Posterior cingulate gyrus (tissue), 11 donors: ENCODE data around the gene SMG6.
A peak's percentile ranks its signal among the peaks of the same experiment; 100 is the strongest.
"Not testable (repeated sequence)": the region's sequence is repeated elsewhere in the genome, so short reads cannot be mapped to it uniquely, and the experiment has no call there.

Experiments used
- DNase-seq, 10 donors: peaks; one replicate each; pipeline versions ENCODE4 v3.0.0 to v3.0.0-alpha.2; 2020 to 2021; ENCODE audit warnings: mixed read lengths in 3 of 10
- intact Hi-C: fragments of 100-400 bp; cut with DNase I; formaldehyde crosslinking; loops from one replicate; pipeline ENCODE4 v1.15.1; 2023

Gene SMG6

GRCh38 chr17:2309338-2310154 lies 6.0 kb upstream of the SMG6 start:
- intact Hi-C loops = no loop called here
- DNase-seq = peak in 2 of 10 donors; percentile 7 to 47

GRCh38 chr17:2304931-2305330 lies 1.3 kb upstream of the SMG6 start:
- intact Hi-C loops = no loop called here
- DNase-seq = no peak

- DNase-seq = no peak
- intact Hi-C loops = loop anchor here (2.0 kb wide), 1 partner anchor 34 kb away; the partner anchor contains the start of genes SGSM2 and TSR1
Measured at GRCh38 chr17:2302778-2303203, 794 bp downstream of the SMG6 start.

- intact Hi-C loops = no loop called here
- DNase-seq = no peak
Measured at GRCh38 chr17:2299756-2300155, 3.8 kb downstream of the SMG6 start.

- intact Hi-C loops = no loop called here
- no peak for DNase-seq
Measured at GRCh38 chr17:2299136-2299535, 4.4 kb downstream of the SMG6 start.

GRCh38 chr17:2297023-2297422 lies 6.6 kb downstream of the SMG6 start:
- intact Hi-C loops = no loop called here
- DNase-seq = no peak

GRCh38 chr17:2295575-2295974 lies 8.0 kb downstream of the SMG6 start:
- intact Hi-C loops = no loop called here
- no peak for DNase-seq

GRCh38 chr17:2292100-2292499 lies 11.5 kb downstream of the SMG6 start:
- intact Hi-C loops = no loop called here
- no peak for DNase-seq

- intact Hi-C loops = no loop called here
- DNase-seq = no peak
Measured at GRCh38 chr17:2289878-2290478, 13.6 kb downstream of the SMG6 start.

GRCh38 chr17:2283302-2283701 lies 20.3 kb downstream of the SMG6 start:
- intact Hi-C loops = no loop called here

GRCh38 chr17:2282297-2282873 lies 21.2 kb downstream of the SMG6 start:
- no peak for DNase-seq
- intact Hi-C loops = no loop called here

More at GRCh38 chr17:2283302-2283701, 20.3 kb downstream of the SMG6 start:
- DNase-seq = no peak

GRCh38 chr17:2279707-2280106 lies 23.9 kb downstream of the SMG6 start:
- intact Hi-C loops = no loop called here
- DNase-seq = no peak

- no peak for DNase-seq
- intact Hi-C loops = no loop called here
Measured at GRCh38 chr17:2277429-2278170, 26.0 kb downstream of the SMG6 start.

GRCh38 chr17:2275722-2276121 lies 27.9 kb downstream of the SMG6 start:
- DNase-seq = no peak
- intact Hi-C loops = no loop called here

- no peak for DNase-seq
- intact Hi-C loops = no loop called here
Measured at GRCh38 chr17:2274414-2274813, 29.2 kb downstream of the SMG6 start.

GRCh38 chr17:2271985-2272702 lies 31.4 kb downstream of the SMG6 start:
- intact Hi-C loops = no loop called here
- no peak for DNase-seq

- intact Hi-C loops = no loop called here
- no peak for DNase-seq
Measured at GRCh38 chr17:2267354-2267753, 36.2 kb downstream of the SMG6 start.

GRCh38 chr17:2266865-2267228 lies 36.7 kb downstream of the SMG6 start:
- intact Hi-C loops = no loop called here
- no peak for DNase-seq

GRCh38 chr17:2266045-2266864 lies 37.3 kb downstream of the SMG6 start:
- intact Hi-C loops = no loop called here
- no peak for DNase-seq

GRCh38 chr17:2265166-2265565 lies 38.4 kb downstream of the SMG6 start:
- intact Hi-C loops, DNase-seq: not testable (repeated sequence)
